ENCODE measurements around the gene SLX4IP. TPM values are rescaled to one million over a fixed set of nuclear protein-coding genes. Genes with fewer than 3 reads are reported as not detected.
A peak's percentile ranks its signal among the peaks of the same experiment; 100 is the strongest.

Gene SLX4IP
- total RNA-seq, 1 donor from 2014 or later, result 5.3 TPM

GRCh38 chr20:10474606-10475184 lies 39.6 kb downstream of the SLX4IP start:
- Histone ChIP-seq H3K9ac (ENCODE audit: low read length) (no peak overlapping the region), H3K36me3 (ENCODE audit: insufficient read depth, low read length) (no peaks in the 10 kb centered on the region), H4K20me1 (ENCODE audit: insufficient read depth, low read length) (no peaks in the 10 kb centered on the region), H3K9me3 (ENCODE audit: insufficient read depth, low read depth, low read length) (no peaks in the 10 kb centered on the region), H3K4me2 (ENCODE audit: low read length) (no peak overlapping the region), H3K4me1 (ENCODE audit: insufficient read depth, low read length) (no peaks in the 10 kb centered on the region), H2AFZ (ENCODE audit: low read depth, low read length) (no peak overlapping the region), H3K79me2 (ENCODE audit: insufficient read depth, low read length) (no peaks in the 10 kb centered on the region), H3K27ac (ENCODE audit: low read depth, low read length) (no peak overlapping the region), H3K27me3 (ENCODE audit: insufficient read depth, low read length) (no peaks in the 10 kb centered on the region), H3K4me3 (ENCODE audit: insufficient read depth, low read depth, low read length) (no peak overlapping the region)
- no peak for DNase-seq (ENCODE audit: low read depth)
- Mint-ChIP-seq H3K27me3 (ENCODE audit: low read depth, unreplicated experiment) (no peaks in the 10 kb centered on the region), H3K4me1 (ENCODE audit: low read depth, unreplicated experiment) (peaks cover 17% of the 10 kb centered on the region), H3K27ac (ENCODE audit: unreplicated experiment) (no peak overlapping the region), H3K9me3 (ENCODE audit: unreplicated experiment) (no peaks in the 10 kb centered on the region), H3K4me3 (ENCODE audit: unreplicated experiment) (no peak overlapping the region), H3K36me3 (ENCODE audit: low read depth, unreplicated experiment) (peaks cover 1% of the 10 kb centered on the region)
- no peak for FAIRE-seq
- TF ChIP-seq EZH2 (IDR thresholded peaks at IDR 0.05; ENCODE audit: insufficient read depth, low read length), result no peak

- no peaks in the 10 kb centered on the region for H3K4me1 ChIP-seq (ENCODE audit: insufficient read depth, low read length)
- no peaks in the 10 kb centered on the region for H4K20me1 ChIP-seq (ENCODE audit: insufficient read depth, low read length)
- TF ChIP-seq EZH2 (IDR thresholded peaks at IDR 0.05; ENCODE audit: insufficient read depth, low read length) (no peak), CTCF (IDR thresholded peaks at IDR 0.05; ENCODE audit: insufficient read depth, low read depth, low read length) (no peak)
- no peaks in the 10 kb centered on the region for H3K27me3 Mint-ChIP-seq (ENCODE audit: low read depth, unreplicated experiment)
- H3K36me3 ChIP-seq (ENCODE audit: insufficient read depth, low read length), result no peaks in the 10 kb centered on the region
- H3K27ac ChIP-seq (ENCODE audit: low read depth, low read length), result no peak overlapping the region
- H3K9me3 Mint-ChIP-seq (ENCODE audit: unreplicated experiment), result no peaks in the 10 kb centered on the region
- H3K27me3 ChIP-seq (ENCODE audit: insufficient read depth, low read length), result no peaks in the 10 kb centered on the region
- no peak for FAIRE-seq
- H3K36me3 Mint-ChIP-seq (ENCODE audit: low read depth, unreplicated experiment), result peaks cover 1% of the 10 kb centered on the region
- no peak overlapping the region for H3K27ac Mint-ChIP-seq (ENCODE audit: unreplicated experiment)
- no peak overlapping the region for H3K9ac ChIP-seq (ENCODE audit: low read length)
- H3K9me3 ChIP-seq (ENCODE audit: insufficient read depth, low read depth, low read length), result no peaks in the 10 kb centered on the region
- no peak overlapping the region for H3K4me3 Mint-ChIP-seq (ENCODE audit: unreplicated experiment)
- peaks cover 11% of the 10 kb centered on the region for H3K4me1 Mint-ChIP-seq (ENCODE audit: low read depth, unreplicated experiment)
- no peaks in the 10 kb centered on the region for H3K79me2 ChIP-seq (ENCODE audit: insufficient read depth, low read length)
- no peak overlapping the region for H2AFZ ChIP-seq (ENCODE audit: low read depth, low read length)
- H3K4me2 ChIP-seq (ENCODE audit: low read length), result no peak overlapping the region
- no peak overlapping the region for H3K4me3 ChIP-seq (ENCODE audit: insufficient read depth, low read depth, low read length)
- no peak for DNase-seq (ENCODE audit: low read depth)
Observed at GRCh38 chr20:10475225-10475624, 40.1 kb downstream of the SLX4IP start.

- no peak overlapping the region for H3K9ac ChIP-seq (ENCODE audit: low read length)
- no peaks in the 10 kb centered on the region for H3K9me3 Mint-ChIP-seq (ENCODE audit: unreplicated experiment)
- FAIRE-seq, result no peak
- H2AFZ ChIP-seq (ENCODE audit: low read depth, low read length), result no peak overlapping the region
- peak; percentile 13 for DNase-seq (ENCODE audit: low read depth)
- H3K9me3 ChIP-seq (ENCODE audit: insufficient read depth, low read depth, low read length), result no peaks in the 10 kb centered on the region
- H3K27me3 Mint-ChIP-seq (ENCODE audit: low read depth, unreplicated experiment), result no peaks in the 10 kb centered on the region
- H3K4me2 ChIP-seq (ENCODE audit: low read length), result no peak overlapping the region
- H4K20me1 ChIP-seq (ENCODE audit: insufficient read depth, low read length), result no peaks in the 10 kb centered on the region
- H3K4me3 Mint-ChIP-seq (ENCODE audit: unreplicated experiment), result no peak overlapping the region
- peaks cover 1% of the 10 kb centered on the region for H3K36me3 Mint-ChIP-seq (ENCODE audit: low read depth, unreplicated experiment)
- TF ChIP-seq EZH2 (IDR thresholded peaks at IDR 0.05; ENCODE audit: insufficient read depth, low read length) (no peak), CTCF (IDR thresholded peaks at IDR 0.05; ENCODE audit: insufficient read depth, low read depth, low read length) (no peak)
- no peaks in the 10 kb centered on the region for H3K79me2 ChIP-seq (ENCODE audit: insufficient read depth, low read length)
- no peak overlapping the region for H3K4me3 ChIP-seq (ENCODE audit: insufficient read depth, low read depth, low read length)
- no peaks in the 10 kb centered on the region for H3K27me3 ChIP-seq (ENCODE audit: insufficient read depth, low read length)
- H3K27ac ChIP-seq (ENCODE audit: low read depth, low read length), result no peak overlapping the region
- peak overlapping the region; percentile 15 for H3K27ac Mint-ChIP-seq (ENCODE audit: unreplicated experiment)
- no peaks in the 10 kb centered on the region for H3K36me3 ChIP-seq (ENCODE audit: insufficient read depth, low read length)
- no peaks in the 10 kb centered on the region for H3K4me1 ChIP-seq (ENCODE audit: insufficient read depth, low read length)
- peaks cover 11% of the 10 kb centered on the region for H3K4me1 Mint-ChIP-seq (ENCODE audit: low read depth, unreplicated experiment)
Observed at GRCh38 chr20:10476319-10476724, 41.2 kb downstream of the SLX4IP start.

Data from astrocyte (in vitro differentiated cells and primary cell).